HG03571 (cell line): Measurements from ENCODE around the gene FGL2.
"Not testable (repeated sequence)": the region's sequence is repeated elsewhere in the genome, so short reads cannot be mapped to it uniquely, and the experiment has no call there.

Source experiments
- ATAC-seq: cut with Tn5 transposase; IDR thresholded peaks from one replicate; pipeline ENCODE4 v1.9.1; 2021; ENCODE audit not compliant: unreplicated experiment

Gene FGL2

GRCh38 chr7:77216181-77216845 is 16.7 kb upstream of the FGL2 start:
- ATAC-seq = no peak

- ATAC-seq = no peak
These were observed 10.0 kb upstream of the FGL2 start for GRCh38 chr7:77209479-77210139.

GRCh38 chr7:77208416-77208815 is 8.8 kb upstream of the FGL2 start:
- ATAC-seq = no peak

- ATAC-seq = no peak
These were observed 6.1 kb upstream of the FGL2 start for GRCh38 chr7:77205706-77206105.

GRCh38 chr7:77202481-77202976 is 2.9 kb upstream of the FGL2 start:
- peak; percentile 84 for ATAC-seq

GRCh38 chr7:77200542-77200941 is 923 bp upstream of the FGL2 start:
- no peak for ATAC-seq

GRCh38 chr7:77197141-77197540 is 2.5 kb downstream of the FGL2 start:
- ATAC-seq = no peak

- no peak for ATAC-seq
These were observed 10.7 kb downstream of the FGL2 start for GRCh38 chr7:77188731-77189437.

GRCh38 chr7:77185866-77186265 is 13.8 kb downstream of the FGL2 start:
- no peak for ATAC-seq

GRCh38 chr7:77184990-77185389 is 14.6 kb downstream of the FGL2 start:
- no peak for ATAC-seq

GRCh38 chr7:77184463-77184862 is 15.2 kb downstream of the FGL2 start:
- no peak for ATAC-seq

- no peak for ATAC-seq
These were observed 17.4 kb downstream of the FGL2 start for GRCh38 chr7:77182261-77182660.

- no peak for ATAC-seq
These were observed 17.9 kb downstream of the FGL2 start for GRCh38 chr7:77181734-77182133.

- ATAC-seq = no peak
These were observed 18.5 kb downstream of the FGL2 start for GRCh38 chr7:77181015-77181595.

- ATAC-seq = not testable (repeated sequence)
These were observed 21.6 kb downstream of the FGL2 start for GRCh38 chr7:77178024-77178423.

GRCh38 chr7:77177321-77177904 is 22.2 kb downstream of the FGL2 start:
- not testable (repeated sequence) for ATAC-seq

- peak; percentile 77 for ATAC-seq
These were observed 24.3 kb downstream of the FGL2 start for GRCh38 chr7:77175274-77175800.

- ATAC-seq = not testable (repeated sequence)
These were observed 25.2 kb downstream of the FGL2 start for GRCh38 chr7:77174418-77174817.

- not testable (repeated sequence) for ATAC-seq
These were observed 27.0 kb downstream of the FGL2 start for GRCh38 chr7:77172437-77173172.

- not testable (repeated sequence) for ATAC-seq
These were observed 28.5 kb downstream of the FGL2 start for GRCh38 chr7:77171073-77171472.
